LoVo (cell line): ENCODE measurements around the gene DMC1.
"Not testable (repeated sequence)": the region's sequence is repeated elsewhere in the genome, so short reads cannot be mapped to it uniquely, and the experiment has no call there.

Experiments used
- DNase-seq: peaks from one replicate; pipeline ENCODE4 v3.0.0-alpha.2; 2016; ENCODE audit warnings: low spot score

DMC1 gene, protein sequence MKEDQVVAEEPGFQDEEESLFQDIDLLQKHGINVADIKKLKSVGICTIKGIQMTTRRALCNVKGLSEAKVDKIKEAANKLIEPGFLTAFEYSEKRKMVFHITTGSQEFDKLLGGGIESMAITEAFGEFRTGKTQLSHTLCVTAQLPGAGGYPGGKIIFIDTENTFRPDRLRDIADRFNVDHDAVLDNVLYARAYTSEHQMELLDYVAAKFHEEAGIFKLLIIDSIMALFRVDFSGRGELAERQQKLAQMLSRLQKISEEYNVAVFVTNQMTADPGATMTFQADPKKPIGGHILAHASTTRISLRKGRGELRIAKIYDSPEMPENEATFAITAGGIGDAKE

DNA sequence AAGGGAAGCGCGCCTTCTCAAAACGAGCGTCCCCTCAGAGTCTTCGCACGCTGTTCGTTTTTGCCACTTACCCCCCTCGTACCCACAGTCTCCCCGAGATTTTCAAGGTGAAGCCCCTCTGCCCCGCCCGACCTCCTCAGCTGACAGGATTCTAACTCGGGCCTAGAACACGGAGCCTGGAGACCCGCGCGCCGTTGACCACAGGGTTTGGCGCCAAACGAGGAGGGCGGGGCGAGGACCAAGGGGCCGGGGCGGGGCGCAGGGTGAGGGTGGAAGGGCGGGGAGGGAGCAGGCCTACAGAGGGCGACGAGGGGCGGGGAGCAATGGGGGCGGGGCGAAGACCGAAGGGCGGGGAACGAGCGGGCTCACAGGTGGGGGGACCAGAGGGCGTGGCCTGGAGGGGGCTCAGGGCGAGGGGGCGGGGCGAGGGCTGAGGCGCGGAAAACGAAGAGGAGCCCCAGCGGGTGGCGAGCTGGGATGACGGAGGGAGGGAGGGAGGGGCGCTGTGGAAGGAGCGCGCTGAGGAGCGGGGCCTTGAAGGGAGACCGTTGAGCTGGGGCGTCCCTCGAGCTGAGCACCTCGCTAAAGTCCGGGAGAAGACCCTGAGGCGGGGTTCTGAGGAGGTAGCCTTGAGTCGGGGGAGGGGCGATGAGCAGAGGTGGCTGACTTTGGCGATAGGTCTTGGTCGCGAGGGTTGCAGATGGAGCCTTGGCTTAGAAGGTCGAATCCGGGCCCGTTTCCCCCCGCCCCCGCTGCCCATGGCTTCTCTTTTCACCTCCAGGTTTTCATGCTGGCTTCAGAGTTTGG, at the start of gene DMC1:
DMC1 (minus strand) TSS at position 212 of the 807 bp plus-strand sequence. CDS start 1,927 bp downstream, outside the sequence.
- peak; percentile 93 for DNase-seq

DNA sequence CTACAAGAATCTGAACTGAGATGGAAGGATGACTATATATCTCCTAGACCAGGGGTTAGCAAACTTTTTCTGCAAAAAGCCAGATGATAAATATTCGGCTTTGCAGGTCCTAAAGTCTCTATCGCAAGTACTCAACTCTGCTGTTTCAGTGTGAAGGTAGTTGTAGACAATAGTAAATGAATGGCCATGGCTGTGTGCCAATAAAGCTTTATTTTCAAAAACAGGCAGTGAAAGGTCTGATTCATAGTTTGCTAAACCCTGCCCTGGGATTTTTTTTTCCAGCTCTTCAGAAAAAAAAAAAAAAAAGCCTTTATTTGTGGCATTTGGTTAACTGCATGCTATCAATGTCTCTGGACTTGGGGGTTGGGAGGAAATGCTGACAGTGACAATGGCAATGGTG, 48.7 kb upstream of the DMC1 start:
- DNase-seq = no peak

DNA sequence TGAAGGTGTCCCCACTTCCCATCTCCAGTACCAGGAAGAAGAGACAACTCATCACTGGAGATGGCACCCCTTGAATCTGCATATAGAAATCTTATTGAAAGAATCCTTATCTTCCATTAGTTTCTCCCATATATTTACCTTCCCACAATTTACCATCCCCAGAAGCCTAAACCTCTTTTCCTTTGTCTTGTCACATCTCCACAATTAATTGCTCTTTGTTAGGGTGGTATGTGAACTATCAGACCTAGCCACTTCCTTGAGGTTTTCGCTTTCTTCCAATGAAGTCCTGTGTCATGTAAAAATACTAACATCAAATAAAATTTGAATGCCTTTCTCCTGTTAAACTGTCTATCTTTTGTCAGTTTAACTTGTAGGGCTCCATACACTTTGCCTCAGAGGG, 48.3 kb upstream of the DMC1 start:
- DNase-seq = no peak

DNA sequence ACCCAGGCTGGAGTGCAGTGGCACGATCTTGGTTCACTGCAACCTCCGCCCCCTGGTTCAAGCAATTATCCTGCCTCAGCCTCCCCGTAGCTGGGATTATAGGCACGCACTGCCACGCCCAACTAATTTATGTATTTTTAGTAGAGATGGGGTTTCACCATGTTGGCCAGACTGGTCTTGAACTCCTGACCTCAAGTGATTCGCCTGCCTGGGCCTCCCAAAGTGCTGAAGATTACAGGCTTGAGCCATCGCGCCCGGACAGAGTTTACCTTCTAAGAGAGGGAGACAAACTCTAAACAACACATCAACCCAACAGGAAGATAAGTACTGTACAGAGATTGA, 45.1 kb upstream of the DMC1 start:
- DNase-seq = not testable (repeated sequence)

DNA sequence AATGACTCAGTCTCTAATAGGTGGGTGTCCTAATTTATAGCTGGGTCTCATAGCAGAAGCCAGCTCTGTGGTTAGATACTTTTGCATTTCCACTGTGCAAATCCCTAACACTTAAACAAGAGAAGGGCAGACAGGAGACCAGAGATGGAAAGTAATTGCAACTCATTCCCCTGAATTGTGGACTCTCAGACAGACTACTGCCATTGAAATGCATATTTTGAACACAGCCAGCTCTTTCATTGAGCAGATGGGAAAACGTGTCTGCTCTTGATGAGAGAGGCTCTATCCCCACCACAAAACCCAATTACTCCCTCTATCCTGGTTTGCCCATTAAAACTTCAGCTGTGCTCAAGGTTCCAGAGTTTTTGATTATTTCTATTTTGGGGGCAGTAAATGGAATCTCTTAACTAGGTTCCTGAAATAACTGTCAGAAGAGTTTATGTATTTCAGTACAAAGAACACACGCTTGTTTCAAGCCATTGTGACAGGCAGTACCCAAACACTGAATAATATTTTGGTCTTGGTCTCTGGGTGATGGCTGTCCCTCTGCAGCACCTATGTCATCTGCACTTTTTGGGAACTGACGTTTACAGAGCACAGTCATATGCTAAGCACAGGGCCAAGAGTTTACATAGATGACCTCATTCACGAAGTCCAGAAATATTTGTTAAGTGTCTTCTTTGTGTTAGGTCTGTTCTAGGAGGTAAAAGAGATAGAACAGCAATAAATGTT, 44.5 kb upstream of the DMC1 start:
- no peak for DNase-seq

DNA sequence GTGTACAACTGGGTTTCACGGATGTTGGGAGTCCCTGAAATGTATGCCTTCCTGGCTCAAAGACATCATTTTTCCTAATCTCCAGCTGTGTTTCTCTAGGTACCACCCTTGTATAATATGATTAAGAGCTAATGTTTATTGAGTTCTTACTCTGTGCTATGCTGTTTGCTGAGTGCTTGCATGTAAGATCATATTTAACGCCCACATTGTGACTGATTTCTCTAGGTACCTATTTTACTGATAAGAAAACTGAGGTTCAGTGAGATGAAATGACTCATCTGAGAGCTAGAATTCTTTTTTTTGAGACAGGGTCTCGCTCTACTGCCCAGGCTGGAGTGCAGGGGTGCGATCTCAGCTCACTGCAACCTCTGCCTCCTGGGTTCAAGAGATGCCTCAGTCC, 43.6 kb upstream of the DMC1 start:
- no peak for DNase-seq

DNA sequence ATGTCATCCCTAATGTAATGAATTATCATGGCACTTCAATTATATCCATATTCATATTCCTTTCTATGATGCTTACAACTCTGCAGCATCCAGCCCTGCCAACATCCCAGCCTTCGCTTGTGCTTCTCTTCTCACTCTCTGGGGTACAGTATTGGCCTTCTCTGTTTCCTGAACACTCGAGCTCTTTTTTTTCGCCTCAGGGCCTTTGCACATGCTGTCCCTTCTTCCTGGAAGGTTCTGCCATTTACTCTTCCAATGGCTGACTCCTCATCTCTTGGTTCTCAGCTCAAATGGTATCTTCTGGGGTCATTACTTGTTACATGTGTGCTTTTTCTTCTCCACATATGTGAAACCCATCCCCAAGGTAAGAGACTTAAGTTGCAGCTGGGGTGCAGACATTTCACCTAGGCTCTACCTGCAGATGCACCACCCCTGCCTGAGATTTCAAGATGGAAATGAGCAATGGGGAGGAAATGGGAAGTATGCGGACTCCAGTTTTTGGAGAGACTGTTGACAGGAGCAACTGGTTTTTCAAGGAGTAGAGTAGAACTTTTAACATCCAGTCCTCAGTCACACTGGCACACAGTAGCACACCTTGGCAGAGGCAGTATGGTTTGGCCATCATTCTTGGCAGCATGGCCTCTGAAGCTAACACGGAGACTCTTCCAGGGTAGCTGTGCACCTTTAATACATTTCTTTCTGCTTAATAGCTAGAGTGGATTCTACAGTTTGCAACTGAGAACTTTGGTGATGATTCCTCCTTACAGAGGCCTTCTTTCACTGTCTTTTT, 42.4 kb upstream of the DMC1 start:
- no peak for DNase-seq

DNA sequence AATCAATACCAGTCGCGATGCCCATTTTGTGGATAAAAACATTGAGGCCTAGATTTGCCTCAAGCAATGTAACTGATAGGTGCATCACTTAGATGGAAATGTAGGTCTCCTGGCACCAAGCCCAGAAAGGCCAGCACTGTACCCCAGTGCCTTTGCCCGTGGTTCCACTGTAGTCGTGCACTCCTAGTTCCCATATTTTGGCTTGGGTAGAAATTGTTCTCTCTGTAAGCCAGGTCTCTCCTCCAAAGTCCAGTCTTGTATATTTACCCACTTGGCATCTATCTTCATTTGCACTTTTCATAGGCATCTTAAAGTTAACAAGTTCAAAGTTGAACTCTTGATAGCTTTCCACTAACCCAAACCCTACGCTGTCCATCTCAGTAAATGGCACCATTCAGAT, 41.6 kb upstream of the DMC1 start:
- DNase-seq = no peak

DNA sequence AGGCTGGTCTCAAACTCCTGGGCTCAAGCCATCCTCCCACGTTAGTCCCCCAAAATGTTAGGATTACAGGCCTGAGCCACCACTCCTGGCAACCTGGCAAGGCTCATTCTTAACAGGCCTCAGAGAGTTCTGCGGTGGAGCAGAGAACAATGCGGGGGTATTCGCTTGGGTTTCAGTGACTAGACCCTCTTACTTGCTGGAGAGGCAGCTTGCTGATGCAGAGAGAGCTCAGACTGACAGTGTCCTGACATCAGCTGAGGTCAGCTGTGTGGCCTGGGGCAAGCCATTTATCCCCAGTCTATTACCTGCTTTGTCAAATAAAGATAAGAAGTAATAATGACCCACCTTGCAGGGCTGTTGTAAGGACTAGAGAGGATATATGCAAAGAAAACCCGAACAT, 40.3 kb upstream of the DMC1 start:
- DNase-seq = no peak

DNA sequence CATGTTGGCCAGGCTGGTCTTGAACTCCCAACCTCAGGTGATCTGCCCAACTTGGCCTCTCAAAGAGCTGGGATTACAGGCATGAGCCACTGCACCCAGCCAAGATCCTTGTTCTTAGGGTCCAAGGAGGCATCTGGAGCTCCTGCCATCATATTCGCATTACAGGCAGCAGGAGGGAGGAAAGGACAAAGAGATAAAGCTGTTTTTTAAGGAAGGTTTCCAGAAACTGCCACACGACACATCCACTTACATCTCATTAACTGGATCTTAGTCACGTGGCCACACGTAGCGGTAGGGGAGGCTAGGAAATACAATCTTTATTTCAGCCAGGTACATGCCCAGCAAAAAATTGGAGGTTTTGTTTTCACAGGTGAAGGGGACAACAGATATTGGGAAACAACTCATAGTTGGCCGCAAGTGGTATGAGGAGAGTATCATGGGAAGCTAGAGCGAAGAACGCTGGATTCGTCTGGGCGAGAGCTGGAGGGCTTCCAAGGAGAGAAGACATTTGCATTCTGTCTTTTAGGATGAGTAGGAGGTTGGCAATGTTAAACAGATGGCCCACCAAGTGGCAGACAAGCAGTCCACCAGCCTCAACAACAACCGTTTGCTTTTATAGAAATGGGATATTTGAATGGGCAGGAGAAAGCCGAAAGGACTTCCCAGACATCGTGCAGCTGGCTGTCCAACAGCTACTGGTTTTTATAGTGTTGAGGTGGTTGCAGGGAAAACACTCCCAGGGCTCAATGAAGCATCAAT, 39.2 kb upstream of the DMC1 start:
- no peak for DNase-seq

DNA sequence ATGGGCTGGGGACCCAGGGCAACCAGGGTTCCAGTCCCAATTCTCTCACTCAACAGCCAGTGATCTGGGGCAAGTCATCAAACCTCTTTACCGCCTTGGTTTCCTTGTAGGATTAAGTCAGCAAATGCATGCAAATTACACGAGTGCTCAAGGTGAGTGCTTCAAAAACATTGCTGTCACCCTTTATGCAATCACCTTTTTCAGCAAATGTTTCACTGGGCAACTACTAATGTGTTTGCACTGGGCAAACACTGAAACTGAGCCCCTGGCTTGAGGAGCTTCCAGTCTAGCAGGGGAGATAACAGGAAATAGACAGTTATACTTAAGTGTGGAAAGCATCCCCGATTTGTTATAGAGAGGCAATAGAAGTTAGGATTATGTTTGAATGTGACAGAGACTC, 37.7 kb upstream of the DMC1 start:
- no peak for DNase-seq

DNA sequence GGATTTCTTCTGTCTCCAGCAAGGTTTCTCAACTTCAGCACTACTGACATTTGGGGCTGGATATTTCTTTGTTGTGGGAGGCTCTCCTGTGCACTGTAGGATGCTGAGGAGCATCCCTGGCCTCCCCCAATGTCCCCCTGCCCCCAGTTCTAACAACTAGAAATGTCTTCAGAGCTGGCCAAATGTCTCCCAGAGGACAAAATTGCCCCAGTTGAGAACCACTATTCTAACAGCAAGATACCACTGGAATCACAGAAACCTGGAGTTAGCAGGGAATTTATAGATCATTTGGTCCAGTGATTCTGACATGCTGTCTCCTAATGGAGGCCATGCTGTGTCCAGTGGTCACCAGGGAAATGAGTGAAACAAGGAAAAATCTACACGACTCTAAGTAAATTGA, 32.2 kb upstream of the DMC1 start:
- no peak for DNase-seq

DNA sequence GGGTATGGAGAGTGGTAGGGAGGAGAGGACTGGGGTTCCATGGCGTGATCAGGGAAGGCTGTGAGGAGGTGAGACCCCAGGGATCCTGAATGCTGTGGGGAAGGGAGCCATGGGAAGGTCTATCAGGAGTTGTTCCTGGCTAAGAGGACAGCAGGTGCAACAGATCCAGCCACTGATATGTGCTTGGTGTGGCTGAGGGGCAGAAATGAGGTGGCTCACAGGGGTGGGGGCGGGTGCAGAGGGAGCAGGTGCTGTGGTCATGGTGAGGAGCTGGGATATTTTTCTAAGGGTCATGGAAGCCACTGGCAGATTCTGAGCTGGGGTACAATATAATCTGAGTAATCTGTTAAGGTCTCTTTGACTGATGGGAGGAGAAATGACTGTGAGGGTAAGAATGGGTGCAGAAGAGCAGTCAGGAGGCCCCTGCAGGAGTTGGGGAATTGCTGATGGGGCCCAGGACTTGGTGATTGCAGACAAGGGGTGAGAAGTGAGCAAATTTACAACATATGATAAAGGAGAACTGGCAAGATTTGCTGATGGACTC, 31.3 kb upstream of the DMC1 start:
- DNase-seq = no peak

DNA sequence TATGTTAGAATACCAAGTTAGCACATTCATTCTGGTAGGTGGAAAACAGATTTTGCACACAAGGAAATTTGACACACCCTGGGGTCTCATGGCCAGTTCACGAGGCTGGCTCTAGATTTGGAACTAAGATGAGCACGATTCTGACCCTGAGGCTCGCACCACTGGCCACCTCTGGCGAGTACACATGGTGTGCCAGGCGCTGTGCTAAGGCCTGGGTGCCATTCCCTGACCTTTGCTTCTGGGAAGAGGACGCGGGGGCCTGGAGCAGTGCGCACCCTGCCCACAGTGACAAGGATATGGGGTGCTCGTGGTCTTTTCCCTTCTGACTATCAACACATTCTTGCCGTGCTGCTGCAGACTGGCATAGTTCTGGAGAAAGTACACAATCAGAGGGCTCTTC, 29.5 kb upstream of the DMC1 start:
- DNase-seq = no peak

DNA sequence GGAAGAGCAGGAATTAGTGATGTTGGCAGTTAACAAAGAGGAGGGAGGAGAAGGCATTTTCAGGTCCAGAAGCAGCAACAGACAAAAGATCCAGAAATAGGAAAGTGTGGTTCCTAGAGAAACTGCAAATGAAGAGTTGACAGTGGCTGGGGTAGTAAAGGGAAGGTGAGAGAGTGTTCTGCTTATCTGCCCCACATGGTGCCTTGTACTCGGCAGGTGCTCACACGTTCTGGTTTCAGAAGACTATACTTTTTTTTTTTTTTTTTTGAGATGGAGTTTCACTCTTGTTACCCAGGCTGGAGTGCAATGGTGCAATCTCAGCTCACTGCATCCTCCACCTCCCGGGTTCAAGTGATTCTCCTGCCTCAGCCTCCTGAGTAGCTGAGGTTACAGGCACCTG, 12.9 kb upstream of the DMC1 start:
- not testable (repeated sequence) for DNase-seq

DNA sequence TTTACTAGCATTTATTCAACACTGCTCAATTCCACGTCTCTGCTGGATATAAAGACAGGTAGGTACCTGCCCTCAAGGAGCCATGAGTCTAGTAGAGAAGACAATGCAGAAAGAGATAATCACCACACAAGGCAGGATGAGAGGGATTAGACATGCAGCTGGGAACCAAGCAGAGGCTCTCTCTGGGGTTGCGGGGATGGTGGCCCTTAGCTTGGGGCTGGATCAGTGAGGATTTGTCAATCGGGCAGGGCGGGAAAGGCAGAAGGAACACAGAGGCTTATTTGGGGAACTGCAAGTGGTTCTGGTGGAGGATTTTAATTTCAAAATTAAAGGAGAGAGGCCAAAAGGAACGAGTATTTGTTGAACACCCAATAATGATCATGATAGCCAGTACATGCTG, 8.5 kb upstream of the DMC1 start:
- DNase-seq = no peak

DNA sequence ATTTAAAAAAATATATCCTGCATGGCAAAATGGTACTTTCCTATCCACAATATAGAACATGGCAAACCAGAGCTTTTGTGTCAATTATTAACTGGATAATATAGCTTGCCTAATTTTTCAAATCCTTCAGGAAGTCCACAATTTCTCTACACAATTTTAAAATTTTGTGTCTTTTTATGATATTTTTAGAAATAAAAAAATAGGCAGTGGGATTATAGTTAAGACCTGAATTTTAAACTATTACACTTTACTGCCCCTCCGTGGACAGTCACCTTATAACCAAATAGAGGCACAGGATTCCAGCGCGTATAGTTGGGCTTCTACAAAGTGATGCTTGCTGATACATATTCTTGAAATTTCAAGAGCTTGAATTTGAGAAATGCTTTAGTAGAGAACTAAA, 2.1 kb upstream of the DMC1 start:
- DNase-seq = peak; percentile 58

DNA sequence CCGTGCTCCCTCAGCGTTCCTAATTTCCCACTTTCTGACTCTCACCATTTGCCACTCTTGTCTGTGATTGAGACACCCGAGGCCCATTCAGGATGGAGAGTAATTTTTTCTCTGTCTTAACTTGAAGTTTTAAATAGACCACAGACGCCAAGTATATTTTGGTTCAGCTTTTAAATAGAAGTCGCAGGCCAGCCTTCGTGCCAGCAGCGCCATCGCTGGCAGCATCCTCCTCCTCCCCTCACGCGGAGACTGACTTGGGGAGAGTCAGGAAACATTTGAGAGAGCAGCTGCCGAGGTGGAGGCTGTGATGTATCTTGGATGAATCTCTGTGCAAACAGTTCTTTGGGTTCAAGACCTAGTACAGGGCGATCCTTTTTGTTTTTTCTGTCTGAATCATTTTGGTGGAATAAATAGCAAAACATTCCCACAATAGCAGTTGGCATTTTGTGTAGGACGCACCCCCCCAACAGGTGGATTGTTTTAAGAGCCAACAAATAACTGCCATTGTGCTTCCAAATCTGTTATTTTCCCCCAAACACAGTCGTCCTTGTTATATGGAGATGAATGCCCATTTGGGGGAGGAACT, 889 bp upstream of the DMC1 start:
- DNase-seq = peak; percentile 13

DNA sequence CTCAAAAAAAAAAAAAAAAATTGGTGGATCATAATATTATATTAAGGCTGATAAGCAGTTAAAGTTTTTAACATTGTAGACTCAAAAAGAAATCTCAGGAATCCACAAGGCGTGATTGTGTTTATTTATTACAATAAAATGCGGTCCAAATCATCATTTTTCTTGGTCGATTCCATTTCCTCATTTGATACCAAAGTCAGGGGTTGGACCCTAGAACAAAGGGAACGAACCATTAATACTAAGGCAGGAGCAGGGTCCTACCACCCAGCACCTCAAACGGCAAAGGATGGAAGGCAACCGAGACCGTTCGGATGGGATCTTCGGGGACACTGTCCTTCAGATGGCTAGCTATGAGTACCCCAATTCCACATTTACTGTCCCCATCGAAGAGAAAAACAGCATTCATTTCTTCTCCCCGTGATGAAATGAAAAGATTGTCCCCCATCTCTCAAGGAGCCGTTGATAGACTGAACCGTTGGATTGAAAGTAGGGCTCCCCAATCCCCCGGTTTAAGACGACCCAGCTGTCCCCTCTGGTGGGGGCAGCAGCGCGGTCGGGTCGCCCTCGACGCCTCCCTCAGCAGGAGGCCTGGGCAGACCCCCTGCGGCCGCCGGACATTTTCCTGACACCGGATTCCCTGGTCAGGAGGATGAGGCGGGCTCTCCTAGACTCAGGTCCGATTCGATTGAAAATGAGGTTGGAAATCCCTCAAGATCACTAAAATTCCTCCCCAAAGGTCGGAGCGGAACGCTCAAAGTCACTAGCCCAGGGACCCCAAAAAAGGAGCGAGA, 607 bp downstream of the DMC1 start:
- DNase-seq = no peak
